ENCODE results near the gene CASTOR2.
"Not testable (repeated sequence)": the region's sequence is repeated elsewhere in the genome, so short reads cannot be mapped to it uniquely, and the experiment has no call there.

Gene CASTOR2

GRCh38 chr7:75055830-75056772 is 91.6 kb downstream of the CASTOR2 start:
- no peak for DNase-seq

DNA sequence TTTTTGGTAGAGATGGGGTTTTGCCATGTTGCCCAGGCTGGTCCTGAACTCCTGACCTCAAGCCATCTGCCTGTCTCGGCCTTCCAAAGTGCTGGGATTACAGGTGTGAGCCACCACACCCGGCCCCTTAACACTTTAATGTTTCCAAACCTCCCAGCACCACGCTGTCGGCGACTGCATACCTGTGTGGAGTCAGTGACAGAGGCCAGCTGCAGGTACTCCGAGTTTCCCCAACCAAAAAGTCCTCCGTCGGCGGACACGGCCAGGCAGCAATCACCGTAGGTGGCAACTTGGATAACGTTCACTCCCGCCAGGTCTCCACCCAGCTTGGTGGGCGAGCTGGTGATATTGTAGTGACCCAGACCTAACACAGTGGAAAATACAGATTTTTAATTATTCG is 93.9 kb downstream of the CASTOR2 start:
- DNase-seq: no peak

DNA sequence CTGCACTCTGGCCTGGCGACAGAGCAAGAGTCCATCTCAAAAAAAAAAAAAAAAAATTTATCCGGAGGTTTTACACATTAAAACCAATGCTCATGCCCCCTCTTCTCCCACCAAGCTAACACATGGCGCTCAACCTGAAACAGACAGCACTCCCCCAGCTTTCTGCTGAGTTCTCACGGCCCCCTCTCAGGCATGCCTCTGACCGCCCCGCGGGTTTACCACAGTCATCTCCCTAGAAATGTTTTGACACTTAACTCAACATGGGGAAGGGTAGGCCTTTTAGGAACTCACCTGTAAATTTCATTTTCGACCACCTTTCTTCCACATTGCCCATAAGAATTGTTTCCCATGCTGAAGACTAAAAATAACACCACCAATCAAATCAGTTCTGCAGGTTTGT is 99.8 kb downstream of the CASTOR2 start:
- no peak for DNase-seq

DNA sequence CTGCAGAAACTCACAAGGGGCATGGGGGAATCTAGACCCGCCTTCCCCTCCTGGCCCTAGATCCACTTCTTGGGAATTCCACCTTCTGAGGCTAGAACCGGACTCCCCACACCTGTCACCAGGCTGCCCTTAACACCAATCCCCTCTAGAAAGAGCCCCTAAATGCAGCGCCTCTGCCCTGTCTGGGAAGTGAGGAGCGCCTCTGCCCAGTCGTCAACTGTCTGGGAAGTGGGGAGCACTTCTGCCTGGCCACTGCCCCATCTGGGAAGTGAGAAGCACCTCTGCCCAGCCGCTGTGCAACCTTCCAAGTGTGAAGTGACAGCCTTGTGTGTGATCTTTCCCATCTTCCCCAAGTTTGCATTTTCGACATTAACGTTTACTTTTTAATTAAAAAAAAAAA is 100.3 kb downstream of the CASTOR2 start:
- DNase-seq: no peak

DNA sequence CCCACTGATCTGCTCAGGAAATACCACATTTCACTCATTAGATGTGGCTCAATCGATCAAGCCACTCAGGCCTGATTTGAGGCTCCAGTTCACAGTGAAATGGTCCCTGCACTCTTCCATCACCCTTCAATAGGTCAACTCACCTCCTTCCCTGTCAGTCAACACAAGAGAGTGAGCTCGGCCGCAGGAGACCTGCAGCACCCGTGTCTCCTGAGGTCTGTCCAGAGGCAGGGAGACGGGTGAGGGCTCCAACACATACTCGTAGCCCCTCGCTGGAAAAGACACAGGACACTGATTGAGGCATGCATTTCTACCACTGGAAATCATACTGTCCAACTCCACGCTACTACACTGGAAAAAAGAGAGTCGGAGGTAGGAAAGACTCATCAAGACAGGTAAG is 102.0 kb downstream of the CASTOR2 start:
- DNase-seq: no peak

DNA sequence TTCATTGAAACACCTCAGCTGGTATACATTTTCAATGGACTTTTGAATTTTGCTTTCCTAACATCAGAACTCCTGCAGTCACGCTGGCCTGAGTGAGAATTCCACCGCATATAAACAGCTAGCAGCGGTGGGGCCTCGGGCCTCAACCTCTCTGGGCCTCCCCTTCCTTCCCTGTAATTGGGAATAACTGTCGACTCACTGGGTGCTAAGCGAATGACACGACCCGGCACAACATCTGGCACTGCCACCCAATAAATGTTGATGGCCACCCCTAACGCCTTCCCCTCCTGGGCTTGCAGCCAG is 108.4 kb downstream of the CASTOR2 start:
- peak; percentile 70 for DNase-seq

DNA sequence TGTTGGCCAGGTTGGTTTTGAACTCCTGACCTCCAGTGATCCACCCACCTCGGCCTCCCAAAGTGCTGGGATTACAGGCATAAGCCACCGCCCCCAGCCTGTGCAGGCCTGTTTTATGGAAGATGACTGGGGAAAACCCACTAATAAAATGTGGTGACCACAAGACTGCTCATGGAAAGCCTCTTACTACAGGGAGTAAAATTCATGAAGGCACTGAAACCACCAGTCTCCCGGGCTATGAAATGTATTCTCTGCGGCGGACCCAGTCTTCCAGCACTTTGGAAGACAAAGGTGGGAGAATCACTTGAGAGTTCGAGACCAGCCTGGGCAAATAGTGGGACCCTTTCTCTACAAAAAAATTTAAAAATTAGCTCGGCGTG is 109.7 kb downstream of the CASTOR2 start:
- DNase-seq: not testable (repeated sequence)
